AG09309 (cell line): ENCODE data around the gene SEMA3B.
A peak's percentile ranks its signal among the peaks of the same experiment; 100 is the strongest.

Experiments
- DNase-seq: peaks from one replicate; pipeline ENCODE4 v3.0.0-alpha.2; 2010; ENCODE audit warnings: low read depth
- H3K4me3 ChIP-seq: 2 replicates; pipeline ENCODE4 v1.5.1; 2011; ENCODE audit warnings: mild to moderate bottlenecking, low read depth, low read length, moderate library complexity; ENCODE audit not compliant: control insufficient read depth
- TF ChIP-seq, protein P1 (sequence below): IDR thresholded peaks from 2 replicates; pipeline ENCODE4 v1.5.1; 2011; ENCODE audit warnings: mild to moderate bottlenecking, low read depth, low read length, inconsistent platforms; ENCODE audit not compliant: insufficient read depth, control insufficient read depth; ENCODE audit errors: missing control alignments

Gene SEMA3B

DNA sequence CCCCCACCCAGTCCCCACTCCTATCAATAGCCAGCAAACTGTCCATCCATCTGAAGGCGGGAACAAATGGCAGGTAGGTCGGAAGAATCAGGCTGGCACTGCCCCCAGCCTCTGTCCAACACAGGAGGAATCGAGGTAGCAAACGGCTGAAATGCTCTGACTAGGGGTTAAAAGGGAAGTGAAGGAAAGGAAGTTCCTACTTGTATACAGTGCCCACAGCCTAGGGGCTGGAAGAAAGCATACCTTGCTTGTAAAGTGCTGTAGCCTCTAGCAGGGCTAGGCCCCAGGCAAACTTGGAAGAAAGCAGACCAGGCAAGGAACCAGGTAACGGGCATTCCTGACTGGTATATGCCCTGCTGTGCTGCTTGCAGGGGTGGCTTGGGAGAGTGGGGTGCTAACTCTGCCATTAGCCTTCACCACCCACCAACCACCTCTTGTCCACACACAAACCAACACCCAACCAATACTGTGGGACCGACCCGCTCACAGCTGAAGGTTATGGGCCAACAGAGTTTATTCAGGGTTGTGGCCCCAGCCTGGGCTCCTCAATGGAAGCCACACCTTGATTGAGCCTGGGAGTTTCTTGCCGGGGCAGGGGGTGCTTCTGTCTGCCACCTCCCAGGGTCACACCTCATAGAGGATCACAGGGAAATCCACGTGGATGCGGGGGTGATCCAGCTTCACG is 56.7 kb downstream of the SEMA3B start:
- no peak overlapping the region for H3K4me3 ChIP-seq
- TF ChIP-seq, protein P1, sequence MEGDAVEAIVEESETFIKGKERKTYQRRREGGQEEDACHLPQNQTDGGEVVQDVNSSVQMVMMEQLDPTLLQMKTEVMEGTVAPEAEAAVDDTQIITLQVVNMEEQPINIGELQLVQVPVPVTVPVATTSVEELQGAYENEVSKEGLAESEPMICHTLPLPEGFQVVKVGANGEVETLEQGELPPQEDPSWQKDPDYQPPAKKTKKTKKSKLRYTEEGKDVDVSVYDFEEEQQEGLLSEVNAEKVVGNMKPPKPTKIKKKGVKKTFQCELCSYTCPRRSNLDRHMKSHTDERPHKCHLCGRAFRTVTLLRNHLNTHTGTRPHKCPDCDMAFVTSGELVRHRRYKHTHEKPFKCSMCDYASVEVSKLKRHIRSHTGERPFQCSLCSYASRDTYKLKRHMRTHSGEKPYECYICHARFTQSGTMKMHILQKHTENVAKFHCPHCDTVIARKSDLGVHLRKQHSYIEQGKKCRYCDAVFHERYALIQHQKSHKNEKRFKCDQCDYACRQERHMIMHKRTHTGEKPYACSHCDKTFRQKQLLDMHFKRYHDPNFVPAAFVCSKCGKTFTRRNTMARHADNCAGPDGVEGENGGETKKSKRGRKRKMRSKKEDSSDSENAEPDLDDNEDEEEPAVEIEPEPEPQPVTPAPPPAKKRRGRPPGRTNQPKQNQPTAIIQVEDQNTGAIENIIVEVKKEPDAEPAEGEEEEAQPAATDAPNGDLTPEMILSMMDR, result no peak
- DNase-seq, result no peak

DNA sequence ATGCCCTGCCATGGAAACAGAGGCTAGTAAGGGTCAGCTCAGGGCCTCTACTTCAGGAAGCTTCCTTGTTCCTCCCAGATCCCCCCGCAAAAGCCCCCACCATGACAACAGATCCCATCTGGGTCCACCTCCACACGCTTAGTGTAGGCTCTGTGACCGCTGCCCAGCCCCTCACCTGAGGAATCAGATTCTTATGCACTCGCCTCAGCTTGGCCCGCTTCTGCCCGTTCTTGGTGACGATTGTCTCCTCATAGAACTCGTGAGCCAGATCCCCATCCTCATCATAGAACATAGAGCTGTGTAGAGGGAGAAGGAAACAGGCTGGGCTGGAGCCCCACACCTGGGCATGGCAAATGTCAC is 57.2 kb downstream of the SEMA3B start:
- TF ChIP-seq, protein P1, result no peak

DNA sequence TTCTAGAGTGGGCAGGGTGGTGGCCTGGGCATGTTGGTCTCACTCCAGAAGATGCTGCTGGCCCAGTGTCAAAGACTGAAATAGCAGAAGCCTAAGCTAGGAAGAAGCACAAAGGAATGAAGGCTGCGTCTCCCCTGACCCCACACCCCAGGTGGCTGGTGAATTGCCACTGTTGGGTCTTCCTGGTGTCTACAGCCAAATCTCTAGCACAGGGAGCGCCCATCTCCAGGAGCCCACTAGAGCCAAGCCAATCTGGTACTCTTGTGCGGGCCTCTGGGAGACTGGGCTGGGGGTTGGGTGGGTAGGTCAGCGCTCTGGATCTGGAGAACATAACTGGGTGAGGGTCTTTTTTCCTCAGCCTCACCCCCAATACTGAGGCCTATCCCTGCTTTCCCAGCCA is 58.2 kb downstream of the SEMA3B start:
- TF ChIP-seq, protein P1, result no peak
- no peak for DNase-seq
- peak overlapping the region; percentile 82 for H3K4me3 ChIP-seq

More for the DNA sequence above, 57.2 kb downstream of the SEMA3B start:
- no peak overlapping the region for H3K4me3 ChIP-seq
- no peak for DNase-seq
